NCI-H2029 (cell line): Measurements from ENCODE around the gene PDILT.
A peak's percentile ranks its signal among the peaks of the same experiment; 100 is the strongest.
"Not testable (repeated sequence)": the region's sequence is repeated elsewhere in the genome, so short reads cannot be mapped to it uniquely, and the experiment has no call there.

Source experiments
- DNase-seq: peaks from one replicate; lab custom pipeline; 2025; lab: John Stamatoyannopoulos, UW

Gene PDILT, protein sequence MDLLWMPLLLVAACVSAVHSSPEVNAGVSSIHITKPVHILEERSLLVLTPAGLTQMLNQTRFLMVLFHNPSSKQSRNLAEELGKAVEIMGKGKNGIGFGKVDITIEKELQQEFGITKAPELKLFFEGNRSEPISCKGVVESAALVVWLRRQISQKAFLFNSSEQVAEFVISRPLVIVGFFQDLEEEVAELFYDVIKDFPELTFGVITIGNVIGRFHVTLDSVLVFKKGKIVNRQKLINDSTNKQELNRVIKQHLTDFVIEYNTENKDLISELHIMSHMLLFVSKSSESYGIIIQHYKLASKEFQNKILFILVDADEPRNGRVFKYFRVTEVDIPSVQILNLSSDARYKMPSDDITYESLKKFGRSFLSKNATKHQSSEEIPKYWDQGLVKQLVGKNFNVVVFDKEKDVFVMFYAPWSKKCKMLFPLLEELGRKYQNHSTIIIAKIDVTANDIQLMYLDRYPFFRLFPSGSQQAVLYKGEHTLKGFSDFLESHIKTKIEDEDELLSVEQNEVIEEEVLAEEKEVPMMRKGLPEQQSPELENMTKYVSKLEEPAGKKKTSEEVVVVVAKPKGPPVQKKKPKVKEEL

DNA sequence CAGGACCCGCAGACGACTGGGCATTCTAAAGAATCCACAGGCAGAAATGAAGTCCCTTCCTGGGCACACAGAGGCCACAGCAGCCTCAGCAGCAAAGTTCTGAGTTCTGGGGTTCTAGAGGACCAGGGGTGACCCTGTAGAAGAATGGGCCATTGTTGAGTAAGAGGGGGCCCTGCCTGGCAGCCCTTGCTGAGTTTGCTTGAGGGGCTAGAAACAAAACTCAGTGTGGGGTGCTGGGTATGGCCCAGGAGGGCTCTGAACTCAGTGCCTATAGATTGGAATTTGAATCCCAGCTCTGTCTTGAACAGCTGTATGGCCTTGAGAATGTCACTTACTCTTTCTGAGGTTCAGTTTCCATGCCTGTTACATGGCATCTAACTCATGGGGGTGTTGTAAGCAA lies at the start of gene PDILT:
PDILT (minus strand) TSS at position 101 of the 400 bp plus-strand sequence. CDS start 5,437 bp downstream, outside the sequence.
- DNase-seq = no peak

DNA sequence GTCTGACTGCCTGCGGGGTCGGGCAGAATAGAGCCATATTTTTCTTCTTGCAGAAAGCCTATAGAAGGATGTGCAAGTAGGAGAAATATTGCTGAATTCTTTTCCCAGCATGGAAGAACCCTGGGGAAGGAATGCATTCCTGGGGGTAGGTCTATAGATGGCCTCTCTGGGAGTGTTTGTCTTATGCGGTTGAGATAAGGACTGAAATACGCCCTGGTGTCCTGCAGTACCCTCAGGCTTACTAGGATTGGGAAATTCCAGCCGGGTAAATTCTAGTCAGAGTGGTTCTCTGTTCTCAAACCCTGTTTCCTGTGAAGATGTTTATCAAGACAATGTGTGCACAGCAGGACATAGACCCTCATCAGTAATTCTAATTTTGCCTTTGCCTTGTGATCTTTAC lies 49.1 kb upstream of the PDILT start:
- DNase-seq = not testable (repeated sequence)

DNA sequence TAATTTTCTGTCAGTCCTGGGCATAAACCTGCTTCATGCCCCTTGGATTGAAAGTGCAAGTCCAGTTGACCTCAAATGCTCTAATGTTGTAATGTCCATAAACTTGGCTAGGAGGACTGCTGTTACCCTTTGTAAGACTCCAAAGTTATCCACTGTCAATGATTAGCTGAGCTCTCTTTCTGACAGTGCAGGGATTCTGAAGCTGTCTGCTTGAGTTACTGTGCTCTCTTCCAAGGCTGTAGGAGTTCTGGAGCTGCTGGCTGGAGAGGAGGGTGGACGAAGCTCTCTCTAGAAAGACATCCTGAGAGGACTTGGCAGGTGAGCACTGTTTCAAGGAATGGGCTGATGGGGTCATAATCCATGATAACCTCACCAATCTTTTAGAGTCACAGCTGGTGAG lies 46.8 kb upstream of the PDILT start, which contains the start of gene ACSM2A:
ACSM2A (plus strand) TSS at position 158 of the 400 bp plus-strand sequence. CDS start 8,594 bp downstream, outside the sequence.
- DNase-seq = not testable (repeated sequence)

DNA sequence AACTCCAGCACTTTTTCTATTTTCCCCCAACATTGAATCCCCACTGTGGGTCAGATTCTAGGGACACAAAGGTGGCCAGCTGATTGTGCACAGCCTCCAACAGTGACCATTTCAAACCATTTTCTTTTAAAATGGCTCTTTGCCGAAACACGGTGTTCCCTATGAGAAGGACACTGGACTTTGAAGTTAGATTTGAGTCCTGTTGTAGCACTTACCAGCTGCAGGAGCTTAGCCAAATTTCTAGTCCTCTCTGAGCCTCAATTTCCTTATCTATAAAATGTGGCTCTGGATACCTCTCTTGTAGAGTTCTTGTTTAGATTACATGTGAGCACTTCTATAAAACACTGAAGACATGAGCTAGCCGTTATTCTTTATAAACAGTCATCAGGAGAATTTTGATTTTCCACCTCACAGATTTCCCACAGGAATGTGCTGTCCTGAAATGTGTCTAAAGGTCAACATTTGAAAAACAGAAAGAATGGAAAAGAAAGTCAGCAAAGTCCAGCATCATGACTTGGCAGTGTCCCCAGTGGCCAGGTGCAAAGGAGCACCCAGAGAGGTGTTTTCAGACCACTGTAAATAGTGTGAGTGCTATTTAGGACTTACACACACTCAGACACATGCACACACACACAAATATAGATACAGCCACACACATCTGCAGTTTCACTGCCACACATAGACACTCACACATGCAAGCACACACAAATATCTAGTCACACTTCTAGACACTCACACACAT lies 42.3 kb upstream of the PDILT start:
- DNase-seq = not testable (repeated sequence)

DNA sequence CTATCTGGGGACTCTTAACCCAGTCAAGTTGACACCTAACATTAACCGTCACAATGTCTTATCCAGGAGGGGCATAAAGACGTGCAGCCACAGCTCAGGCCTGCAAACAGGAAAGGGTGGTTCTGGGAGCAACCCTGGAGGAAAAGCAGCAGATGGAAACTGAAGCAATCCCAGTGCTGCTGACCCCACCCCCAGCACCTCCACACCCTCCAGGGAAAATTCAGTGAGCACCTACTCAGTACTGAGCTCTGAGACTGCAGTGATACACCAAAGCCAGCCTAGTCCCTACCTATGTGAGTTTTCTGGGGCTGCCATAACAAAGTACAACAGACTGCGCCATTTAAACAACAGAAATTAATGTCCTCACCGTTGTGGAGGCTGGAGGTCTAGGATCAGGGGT lies 37.3 kb upstream of the PDILT start:
- not testable (repeated sequence) for DNase-seq

DNA sequence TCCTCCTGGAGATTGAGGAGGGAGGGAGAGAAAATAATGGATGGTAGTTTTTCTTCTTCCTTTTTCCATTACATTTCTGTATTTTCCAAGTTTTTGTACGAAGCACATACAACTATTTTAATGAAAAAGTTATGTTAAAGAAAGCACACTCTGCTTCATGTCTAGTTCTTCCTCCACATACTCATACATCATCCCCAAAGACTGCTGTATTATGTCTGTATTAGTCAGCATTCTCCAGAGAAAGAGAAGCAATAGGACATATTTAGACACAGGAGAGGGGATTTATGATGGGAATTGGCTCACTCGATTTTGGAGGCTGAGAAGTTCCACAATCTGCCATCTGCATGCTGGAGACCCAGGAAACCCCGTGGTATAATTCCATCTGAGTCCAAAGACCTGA lies 36.7 kb upstream of the PDILT start:
- no peak for DNase-seq

DNA sequence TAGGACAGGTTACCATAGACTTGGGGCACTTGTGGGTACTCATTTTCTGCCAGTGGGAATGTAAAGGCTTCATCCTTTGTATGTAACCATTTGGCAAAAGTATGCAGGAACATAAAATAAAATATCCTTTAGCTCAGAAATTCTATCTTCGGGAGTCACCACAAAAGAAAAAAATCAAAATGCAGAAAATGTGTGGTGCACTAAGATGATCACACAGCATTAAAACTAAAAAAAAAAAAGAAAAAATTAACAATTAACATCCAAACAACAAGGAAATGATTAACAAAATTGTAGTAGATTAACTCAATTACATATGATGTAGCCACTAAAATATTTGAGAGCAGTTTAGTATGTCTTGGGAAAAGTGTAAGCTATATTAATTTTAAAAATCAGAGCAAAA lies 36.2 kb upstream of the PDILT start:
- DNase-seq = not testable (repeated sequence)

DNA sequence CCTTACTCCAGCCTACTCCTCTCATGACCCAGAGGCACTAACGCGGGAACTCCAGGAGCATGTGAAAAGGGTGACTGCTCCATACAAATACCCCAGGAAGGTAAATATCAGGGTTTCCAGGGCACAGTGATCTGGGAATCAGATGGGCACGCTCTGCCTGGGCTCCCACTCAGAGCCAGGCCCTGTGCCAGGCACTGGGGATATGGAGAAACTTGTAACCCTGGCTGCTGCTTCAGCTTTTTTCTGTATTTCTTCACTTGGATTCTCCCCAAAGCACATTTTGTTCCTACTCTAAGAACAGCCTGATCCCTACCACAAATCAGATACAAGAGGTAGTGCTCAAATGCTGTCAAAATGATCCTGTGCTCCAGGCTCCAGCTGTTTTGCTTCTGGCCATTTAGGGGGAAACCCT lies 35.3 kb upstream of the PDILT start:
- not testable (repeated sequence) for DNase-seq

DNA sequence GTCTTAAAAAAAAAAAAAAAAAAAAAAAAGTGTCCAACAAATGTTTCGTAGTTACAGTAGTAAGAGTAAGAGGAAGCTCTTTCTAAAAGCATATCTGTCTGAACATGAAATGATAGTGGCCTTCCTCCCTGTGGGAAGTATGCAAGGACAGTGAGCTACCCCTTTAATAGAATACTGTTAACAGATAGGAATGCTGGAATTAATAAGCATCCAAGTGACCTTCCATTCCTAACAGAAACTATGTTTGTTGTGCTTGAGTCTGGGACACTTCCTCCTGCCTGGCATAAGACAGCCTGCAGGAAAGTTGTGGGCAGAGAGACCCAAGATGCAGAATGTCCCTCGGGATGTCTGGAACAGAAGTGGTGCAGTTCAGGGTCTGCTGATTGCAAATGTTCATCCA lies 34.4 kb upstream of the PDILT start:
- DNase-seq = not testable (repeated sequence)

DNA sequence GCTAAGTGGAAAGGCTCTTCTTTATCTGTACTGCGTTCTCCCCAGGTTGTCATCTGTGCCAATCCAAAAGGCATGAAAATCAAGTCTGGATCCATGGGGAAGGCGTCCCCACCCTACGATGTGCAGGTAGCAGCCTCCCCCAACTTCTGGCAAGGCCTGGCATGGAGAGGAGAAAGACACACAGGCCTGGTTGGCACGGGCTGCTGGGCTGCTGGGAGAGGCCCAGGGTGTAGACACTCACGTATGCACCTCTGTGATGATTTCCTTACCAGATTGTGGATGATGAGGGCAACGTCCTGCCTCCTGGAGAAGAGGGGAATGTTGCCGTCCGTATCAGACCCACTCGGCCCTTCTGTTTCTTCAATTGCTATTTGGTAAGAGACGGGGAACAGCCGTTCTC lies 26.4 kb upstream of the PDILT start:
- no peak for DNase-seq

DNA sequence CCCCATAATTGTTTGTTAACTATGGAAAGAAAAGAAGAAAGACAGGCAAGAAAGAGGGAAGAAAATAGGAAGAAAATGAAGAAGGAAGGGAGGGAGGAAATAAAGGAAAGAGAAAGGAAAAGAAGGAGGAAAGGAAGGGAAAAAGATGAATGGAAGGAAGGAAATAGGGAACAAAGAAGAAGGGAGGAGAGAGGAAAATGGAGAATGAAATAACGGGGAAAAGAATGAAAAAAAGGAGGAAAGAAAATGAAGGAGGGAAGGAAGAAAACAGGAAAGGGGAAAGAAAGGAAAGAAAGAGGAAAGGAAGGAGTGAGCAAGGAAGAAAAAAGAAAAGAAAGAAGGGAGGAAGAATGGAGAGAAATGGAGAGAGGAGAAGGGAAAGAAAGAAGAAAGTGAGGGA lies 25.9 kb upstream of the PDILT start:
- not testable (repeated sequence) for DNase-seq

DNA sequence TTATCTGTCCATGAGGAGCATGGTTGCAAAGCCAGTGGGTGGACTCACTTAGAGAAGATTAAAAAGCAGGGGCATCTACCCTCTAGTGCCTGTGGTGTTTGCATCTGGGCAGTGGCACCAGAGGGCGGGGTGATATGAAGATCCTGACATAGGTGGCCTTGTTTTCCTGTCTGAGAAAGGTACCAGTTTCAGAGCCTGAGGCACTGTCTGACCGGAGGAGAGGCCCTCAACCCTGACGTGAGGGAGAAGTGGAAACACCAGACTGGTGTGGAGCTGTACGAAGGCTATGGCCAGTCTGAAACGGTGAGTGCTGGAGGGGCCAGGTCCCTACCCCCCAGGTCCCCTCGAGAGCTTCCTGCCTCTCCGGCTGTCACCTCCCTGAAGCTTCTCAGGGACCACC lies 25.0 kb upstream of the PDILT start:
- not testable (repeated sequence) for DNase-seq

DNA sequence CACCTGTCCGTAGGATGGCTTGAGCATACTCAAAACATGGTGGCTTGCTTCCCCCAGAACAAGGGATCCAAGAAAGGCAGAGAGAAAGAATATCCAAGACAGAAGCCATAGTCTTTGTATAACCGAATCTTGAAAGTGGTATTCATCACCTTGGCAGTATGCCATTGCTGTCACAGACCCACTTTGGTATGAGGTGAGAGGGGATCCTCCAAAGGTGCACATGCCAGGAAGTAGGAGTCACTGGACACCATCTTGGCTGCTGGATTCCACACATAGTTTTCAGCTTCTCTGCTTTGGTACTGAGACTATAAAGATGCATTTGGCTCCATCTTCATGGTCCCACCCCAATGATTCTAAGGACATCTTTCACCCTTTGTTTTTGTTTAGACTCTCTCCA lies 22.9 kb upstream of the PDILT start:
- not testable (repeated sequence) for DNase-seq

DNA sequence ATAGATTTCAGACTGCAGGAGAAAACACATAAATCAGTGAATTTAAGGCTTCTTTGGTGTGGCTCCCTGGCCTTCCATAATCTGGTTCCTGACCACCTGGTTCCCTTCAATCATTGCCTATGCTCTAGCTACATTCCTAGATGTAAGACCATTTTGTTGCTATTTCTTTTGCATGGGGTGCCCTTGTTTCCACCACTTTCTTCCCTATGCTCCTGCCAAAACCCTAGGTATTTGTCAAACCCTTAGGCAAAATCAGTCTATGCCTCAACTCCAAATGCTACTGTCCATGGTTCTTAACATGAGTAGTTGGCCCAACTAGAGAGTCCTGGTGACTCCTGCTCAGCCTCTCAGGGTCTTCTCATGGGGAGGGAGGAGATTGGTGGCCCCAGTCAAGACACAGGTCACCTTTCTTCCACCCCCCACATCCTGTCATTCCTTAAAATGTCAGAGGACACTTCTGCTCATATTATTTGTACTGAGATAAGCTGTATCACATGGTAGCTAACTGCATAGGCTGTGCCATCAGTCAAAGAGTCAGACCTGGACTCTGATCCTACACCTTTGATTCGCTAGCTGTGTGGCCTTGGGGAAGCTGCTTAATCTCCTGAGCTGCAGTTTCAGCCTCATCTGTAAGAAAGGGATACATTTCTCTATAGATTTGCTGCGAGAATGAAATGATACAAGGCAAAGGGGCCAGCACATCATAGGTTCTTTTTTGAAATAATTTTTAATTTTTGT lies 19.8 kb upstream of the PDILT start:
- no peak for DNase-seq

DNA sequence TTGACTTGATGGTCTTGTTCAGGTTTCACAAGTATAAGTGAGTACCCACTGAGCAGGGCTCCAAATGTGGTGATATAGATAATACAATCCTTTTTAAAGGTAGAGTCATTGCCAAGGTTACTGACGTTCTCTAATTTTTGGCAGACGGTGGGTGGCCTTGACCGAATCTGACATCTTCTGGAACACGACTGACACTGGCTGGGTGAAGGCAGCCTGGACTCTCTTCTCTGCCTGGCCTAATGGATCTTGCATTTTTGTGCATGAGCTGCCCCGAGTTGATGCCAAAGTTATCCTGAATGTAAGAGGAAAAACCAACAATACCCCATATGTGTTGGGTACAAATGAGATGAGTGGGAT lies 19.2 kb upstream of the PDILT start:
- not testable (repeated sequence) for DNase-seq

DNA sequence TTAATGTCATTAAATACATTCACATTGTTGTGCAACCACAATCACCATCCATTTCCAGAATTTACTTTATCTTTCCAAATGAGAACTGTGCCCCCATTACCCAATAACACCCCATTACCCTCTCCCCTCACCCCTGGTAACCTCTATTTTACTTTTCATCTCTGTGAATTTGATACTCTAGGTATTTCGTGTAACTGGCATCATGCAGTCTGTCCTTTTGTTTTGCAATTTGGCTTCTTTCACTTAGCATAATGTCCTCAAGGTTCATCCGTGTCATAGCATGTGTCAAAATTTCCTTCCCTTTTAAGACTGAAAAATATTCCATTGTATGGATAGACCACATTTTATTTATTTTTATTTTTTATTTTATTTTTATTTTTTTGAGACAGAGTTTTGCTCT lies 17.2 kb upstream of the PDILT start:
- DNase-seq = not testable (repeated sequence)

DNA sequence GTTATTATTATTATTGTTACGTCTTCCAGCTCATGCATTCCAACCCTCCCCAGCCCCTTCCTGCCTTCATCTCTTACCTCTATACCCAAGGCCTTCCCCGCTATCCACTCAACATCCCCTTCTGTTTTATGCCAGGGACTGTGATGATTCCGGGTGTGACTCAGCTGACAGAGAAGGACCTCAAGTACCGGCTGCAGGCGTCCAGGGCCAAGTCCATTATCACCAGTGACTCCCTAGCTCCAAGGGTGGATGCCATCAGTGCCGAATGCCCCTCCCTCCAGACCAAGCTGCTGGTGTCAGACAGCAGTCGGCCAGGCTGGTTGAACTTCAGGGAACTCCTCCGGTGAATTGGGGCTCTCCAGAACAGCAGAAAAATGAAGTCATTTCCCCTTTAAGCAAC lies 14.6 kb upstream of the PDILT start:
- DNase-seq = not testable (repeated sequence)

DNA sequence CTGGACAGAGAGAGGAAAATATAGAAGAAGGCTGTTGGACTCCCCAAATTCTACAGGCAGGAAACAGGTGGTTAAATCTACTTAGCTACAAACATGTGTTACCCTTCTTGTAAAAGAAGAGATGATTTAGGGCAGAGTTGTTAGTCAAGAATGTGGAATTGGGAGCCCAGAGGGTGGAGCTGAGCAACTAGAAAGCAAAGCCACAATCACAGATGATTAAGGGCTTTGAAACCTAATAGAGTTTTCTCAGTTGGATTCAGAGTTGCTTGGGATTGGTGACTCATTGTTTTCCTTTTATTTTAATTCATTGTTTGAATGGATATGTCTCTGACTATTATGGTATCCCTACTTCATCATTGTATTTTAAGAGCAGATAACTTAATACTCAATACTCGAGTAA lies 11.0 kb upstream of the PDILT start:
- DNase-seq = no peak

DNA sequence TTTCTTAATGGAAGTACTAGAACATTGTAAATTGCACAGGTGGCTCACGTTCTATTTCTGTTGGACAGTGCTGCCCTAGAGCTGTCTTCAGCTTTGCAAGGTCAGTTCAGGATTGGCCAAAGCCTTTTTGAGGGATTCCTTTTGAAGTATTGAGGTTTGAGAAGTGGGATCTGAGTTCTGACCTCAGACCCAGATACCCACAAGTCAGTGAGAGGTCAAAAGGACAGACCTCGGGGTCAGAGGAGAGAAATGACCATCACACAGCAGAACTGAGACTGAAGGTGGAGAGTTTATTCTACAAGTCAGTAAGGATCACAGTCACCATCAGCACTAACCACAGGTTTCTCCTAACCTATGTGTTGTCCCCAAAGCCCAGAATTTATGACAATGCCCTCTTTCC lies 6.5 kb upstream of the PDILT start:
- no peak for DNase-seq

DNA sequence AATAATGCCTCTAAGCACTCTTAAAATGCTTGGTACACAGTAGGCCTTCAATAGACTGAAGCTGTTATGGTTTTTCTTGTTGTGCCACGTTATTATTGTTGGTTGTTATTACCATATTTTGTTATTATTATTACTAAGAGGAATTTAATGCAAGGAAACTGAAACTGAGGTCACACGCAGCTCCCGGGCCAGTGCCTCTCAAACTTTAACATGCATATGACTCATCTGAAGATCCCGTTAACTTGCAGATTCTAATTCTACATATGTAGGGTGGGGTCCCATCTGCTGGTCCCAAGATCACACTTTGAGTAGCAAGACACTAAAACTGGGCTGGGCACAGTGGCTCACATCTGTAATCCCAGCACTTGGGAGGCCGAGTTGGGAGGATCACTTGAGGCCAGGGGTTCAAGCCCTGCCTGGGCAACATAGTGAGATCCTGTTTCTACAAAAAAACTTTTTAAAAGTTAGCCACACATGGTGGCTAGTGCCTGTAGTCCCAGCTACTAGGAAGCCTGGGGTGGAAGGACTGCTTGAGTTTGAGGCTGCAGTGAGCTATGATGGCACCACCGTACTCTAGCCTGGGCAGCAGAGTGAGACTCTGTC lies 5.7 kb upstream of the PDILT start:
- DNase-seq = no peak

DNA sequence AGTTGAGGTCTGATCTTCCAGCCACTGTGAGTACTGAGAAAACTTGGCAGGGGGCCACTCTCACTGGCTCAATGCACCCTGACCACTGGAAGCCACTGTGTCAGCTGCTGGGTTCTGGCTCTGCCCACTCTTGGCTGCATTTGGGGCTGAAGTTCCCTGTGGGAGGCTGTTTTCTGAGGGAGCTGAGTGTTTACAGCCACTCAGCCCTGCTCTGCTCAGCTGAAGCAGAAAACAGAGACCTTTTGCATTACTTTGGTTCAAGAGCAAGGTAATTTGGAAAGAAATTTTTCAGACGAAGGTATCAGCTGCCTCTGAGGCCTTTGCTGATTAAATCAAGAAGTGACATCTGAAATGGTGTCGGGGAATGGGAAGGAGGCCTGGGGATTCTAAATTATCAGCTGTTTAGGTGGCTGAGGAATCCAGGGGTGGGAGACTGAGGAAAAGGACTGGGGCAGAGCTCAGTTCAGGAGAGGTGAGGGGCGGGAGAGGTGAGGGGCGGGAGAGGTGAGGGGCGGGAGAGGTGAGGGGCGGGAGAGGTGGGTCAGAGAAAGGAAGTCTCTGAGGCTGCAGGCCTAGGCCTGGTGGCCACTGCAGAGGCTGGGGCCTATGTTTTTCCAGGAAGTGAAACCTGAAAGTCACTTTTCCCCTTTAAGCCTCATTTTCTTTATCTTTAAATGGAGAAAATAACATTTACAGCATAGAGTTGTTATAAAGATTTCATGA lies 5.0 kb upstream of the PDILT start, which contains the start of gene ACSM5:
ACSM5 (plus strand) TSS at position 137 of the 723 bp plus-strand sequence. CDS start 1,951 bp downstream, outside the sequence.
- DNase-seq = peak; percentile 61
